Endometrial microvascular endothelial cells (primary cell): ENCODE measurements around the gene TMEM19. TPM values are rescaled to one million over a fixed set of nuclear protein-coding genes. Genes with fewer than 3 reads are reported as not detected.

Source experiments
- in situ Hi-C: cut with HindIII; loops from 2 replicates; pipeline ENCODE4 v1.10.0; 2017; ENCODE audit warnings: low sequenced_read_pairs, low pct_unique_long_range_greater_than_20kb; ENCODE audit errors: inconsistent ontology term
- total RNA-seq: library from RNA; depleted of rRNA; stranded (reverse); fragments of >200 nt; gene quantifications from one replicate; pipeline ENCODE4 v1.2.3, GENCODE V29; 2015; ENCODE audit errors: inconsistent ontology term

The TMEM19 gene
- 39.1 TPM for total RNA-seq

DNA sequence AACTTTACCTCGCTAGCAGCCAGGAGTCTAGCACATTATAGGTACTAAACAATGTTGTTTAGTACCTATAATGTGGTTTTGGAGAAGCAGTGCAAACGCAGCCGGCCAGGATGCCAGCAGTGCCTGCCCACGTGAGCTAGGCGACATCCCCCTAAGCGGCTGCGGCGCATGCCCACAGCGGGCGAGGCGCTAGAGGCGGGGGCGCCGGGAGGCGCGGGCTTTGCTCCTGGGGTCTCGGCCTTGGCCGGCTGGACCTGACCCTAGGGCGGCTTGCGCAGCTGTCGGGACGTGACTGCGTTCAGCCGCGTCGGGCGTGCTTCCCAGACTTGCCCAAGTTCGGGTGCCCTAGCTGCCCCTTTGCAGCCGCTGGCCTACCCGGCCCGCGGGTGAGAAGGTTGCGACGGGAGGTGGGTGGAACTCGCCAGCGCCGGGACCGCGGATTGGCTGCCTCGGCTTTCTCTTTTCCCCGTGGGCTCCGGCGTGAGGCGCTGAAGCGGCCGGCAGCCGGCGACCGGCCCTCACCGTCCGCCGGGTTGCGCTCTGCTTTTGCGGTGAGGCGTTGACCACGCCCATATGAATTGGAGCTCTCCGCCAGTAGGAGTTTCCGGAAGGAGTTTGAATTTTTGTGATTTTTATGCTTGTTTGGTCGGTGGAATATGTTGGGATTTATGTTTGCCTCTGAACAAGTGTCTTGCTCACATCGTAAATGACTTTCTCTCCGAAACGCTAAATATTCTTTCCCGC lies at the start of gene TMEM19:
TSS of gene TMEM19 (plus strand) at position 169 of the 744 bp plus-strand sequence. CDS start 599 bp downstream, outside the sequence.
- in situ Hi-C loops: no loop called here

DNA sequence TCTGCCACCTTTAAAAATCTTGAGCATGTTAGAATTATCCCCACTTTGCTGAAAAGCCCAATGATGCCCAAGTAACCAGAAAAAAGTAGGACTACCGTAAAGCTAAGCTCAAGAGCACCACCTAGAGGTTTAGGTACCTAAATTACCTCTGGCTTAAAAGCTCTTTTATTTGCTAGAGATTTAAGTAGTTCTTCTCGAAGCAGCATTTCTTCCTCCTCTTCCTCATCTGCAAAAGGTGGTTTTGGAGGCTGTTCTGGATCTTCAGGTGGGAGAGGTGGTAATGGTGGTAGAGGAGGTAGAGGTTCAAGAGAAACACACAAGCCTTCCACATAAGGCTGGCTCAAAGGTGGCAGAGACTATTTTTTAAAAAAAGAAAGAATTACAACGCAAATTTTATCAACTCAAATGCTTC lies 49.2 kb upstream of the TMEM19 start:
- in situ Hi-C loops: no loop called here

GRCh38 chr12:71638499-71638898 lies 47.4 kb upstream of the TMEM19 start:
- in situ Hi-C loops: no loop called here

DNA sequence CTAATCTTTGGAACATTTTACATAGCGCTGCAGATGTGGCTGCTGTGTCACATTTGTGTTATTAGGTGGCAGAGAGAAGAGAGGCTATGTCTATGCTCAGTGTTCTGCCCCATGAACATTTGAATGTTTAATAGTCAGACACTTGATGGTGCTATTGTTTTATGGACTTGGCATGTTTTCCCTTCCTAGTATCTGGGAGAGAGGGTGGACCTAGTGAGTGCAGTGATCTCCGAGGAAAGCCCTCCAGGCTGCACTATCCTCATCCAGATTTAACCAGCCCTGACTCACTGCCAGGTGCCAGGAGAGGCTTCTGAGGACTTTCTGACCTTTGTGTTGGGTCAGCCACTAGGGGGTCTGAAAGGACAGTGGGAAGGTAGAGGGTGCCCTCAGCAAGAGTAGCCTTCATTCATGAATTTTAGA lies 46.5 kb upstream of the TMEM19 start:
- in situ Hi-C loops: no loop called here

GRCh38 chr12:71640316-71640715 lies 45.6 kb upstream of the TMEM19 start:
- in situ Hi-C loops: no loop called here

DNA sequence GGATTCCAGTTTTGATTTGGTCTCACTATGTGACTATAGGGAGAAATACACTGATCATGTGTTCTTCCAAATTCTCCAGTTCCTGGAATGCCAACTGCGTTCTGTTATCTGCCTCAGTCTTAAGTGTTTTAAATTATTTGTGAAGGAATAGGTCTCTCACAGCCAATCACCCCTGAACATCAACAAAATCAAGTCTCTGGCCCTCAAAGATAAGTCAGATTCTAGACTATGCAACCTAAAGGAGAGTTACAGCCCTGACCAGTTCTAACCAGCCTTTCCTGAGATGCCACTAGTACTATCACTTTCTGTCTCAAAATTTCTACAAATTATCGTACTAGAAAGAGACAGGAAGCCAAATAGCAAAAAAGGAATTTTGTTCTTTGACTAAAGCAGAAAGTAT lies 44.5 kb upstream of the TMEM19 start:
- in situ Hi-C loops: no loop called here

DNA sequence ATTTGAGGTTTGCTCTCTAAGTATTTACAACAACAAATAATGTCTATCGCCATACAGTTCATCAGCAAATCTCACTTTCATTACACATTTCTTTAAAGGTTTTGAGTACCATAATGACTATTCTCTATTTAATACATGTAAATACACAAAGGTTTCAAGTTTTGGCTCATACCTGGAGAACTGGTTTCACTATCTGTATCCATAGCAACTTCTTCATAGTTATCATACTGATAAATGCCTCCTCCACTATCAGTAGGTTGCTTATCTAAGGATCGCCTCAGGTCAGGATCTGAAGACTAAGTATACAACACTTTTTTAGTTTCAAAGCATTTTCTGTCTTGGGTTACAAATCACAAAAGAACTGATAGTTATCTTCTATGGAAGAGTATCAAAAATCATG lies 43.6 kb upstream of the TMEM19 start:
- in situ Hi-C loops: no loop called here

- in situ Hi-C loops: no loop called here
Observed at GRCh38 chr12:71645268-71645667, 40.6 kb upstream of the TMEM19 start.

GRCh38 chr12:71646512-71646911 lies 39.4 kb upstream of the TMEM19 start:
- in situ Hi-C loops: no loop called here

DNA sequence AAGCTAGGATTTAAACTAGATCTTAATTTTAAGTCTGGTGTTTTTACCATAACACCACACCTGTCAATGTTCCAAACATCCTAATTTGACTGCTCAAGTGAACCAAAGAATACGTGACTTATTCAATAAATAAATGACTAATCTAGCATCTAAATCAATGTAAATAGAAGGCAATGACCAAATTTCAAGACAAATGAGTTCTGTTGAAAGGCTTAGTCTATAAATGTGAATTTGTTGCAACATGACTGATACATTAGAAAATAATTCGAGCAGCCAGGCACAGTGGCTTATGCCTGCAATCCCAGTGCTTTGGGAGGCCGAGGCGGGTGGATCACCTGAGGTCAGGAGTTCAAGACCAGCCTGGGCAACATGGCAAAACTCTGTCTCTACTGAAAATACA lies 37.3 kb upstream of the TMEM19 start:
- in situ Hi-C loops: no loop called here

DNA sequence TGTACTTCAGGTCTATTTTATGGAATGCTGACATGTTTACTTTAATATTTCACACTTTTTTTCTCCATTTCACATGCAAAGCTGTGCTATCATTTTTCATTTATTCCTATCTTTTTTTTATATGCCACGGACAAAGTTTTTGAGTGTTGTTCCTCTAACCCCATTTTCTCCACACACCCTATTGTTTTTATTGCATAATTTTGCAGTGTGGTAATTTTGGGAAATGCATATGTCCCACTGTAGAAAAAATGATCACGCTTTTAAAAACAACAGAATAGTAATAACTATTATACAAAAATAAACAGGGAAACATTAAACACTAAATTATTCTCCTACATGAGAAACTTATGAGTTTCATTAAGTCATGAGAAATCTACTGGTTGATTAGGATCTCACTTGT lies 36.5 kb upstream of the TMEM19 start:
- in situ Hi-C loops: no loop called here

DNA sequence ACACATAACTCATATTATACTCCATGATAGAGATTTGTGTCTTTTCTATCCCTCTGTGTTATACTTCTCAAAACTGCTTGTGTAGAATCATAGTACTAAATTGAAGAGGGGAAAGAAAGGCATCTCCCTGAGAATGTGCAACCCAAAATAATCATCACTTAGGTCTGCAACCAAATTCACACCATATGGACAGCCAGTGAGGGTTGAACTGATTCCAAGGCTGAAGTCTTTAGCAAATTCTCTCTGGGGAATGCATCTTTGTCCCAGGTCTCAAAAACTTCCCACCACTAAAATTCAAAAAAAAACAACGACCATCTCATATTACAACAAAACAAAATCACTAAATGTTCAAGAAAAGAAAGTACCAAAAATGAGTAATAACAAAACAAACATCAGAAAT lies 33.2 kb upstream of the TMEM19 start:
- in situ Hi-C loops: no loop called here

GRCh38 chr12:71653137-71653536 lies 32.7 kb upstream of the TMEM19 start:
- in situ Hi-C loops: no loop called here

- in situ Hi-C loops: no loop called here
Observed at GRCh38 chr12:71654200-71654599, 31.7 kb upstream of the TMEM19 start.

- in situ Hi-C loops: no loop called here
Observed at GRCh38 chr12:71655495-71655894, 30.4 kb upstream of the TMEM19 start.

GRCh38 chr12:71655907-71656306 lies 30.0 kb upstream of the TMEM19 start:
- in situ Hi-C loops: no loop called here

DNA sequence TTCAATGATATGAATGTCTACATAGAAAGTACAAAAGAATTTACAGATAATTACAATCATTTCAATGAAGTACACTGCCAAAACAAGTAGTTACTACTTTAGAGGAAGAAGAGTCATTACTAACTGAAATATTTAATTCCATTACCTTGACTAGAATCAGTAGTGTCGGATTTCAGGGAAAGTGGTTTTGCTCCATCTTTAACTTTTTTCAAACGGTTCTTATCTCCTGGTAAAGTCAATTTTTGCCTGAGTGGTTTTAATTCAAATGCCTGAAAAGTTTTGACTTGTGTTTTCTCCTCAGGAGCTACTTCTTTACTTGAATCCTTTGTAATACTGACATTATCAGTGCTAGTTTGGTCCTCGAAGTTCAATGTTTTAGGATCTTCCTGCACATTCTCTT lies 29.1 kb upstream of the TMEM19 start:
- in situ Hi-C loops: no loop called here

DNA sequence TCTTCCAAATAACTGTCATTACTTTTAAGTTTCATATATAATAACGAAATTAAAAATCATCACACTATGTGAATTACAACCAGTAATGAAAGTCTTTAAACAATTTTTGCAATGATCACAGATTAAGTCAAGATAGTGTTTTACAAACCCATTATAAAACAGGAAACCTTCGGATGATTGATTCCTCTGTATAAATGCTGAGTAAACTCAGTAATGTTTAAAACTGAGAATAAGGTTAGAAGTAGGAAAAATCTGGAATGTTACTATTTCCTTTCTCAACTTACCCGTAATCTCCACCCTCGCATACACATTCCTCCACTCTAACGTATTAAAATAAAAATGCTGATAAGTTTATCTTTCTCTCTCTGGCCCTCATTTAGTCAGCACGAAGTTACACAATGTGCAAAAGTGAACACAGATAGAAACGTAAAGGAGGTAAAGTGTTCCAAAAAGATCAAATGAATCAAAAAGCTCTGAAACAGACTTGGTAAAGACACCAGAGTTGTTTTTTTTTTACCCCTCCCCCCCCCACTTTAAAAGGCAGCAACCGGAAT lies 23.8 kb upstream of the TMEM19 start:
- in situ Hi-C loops: no loop called here

DNA sequence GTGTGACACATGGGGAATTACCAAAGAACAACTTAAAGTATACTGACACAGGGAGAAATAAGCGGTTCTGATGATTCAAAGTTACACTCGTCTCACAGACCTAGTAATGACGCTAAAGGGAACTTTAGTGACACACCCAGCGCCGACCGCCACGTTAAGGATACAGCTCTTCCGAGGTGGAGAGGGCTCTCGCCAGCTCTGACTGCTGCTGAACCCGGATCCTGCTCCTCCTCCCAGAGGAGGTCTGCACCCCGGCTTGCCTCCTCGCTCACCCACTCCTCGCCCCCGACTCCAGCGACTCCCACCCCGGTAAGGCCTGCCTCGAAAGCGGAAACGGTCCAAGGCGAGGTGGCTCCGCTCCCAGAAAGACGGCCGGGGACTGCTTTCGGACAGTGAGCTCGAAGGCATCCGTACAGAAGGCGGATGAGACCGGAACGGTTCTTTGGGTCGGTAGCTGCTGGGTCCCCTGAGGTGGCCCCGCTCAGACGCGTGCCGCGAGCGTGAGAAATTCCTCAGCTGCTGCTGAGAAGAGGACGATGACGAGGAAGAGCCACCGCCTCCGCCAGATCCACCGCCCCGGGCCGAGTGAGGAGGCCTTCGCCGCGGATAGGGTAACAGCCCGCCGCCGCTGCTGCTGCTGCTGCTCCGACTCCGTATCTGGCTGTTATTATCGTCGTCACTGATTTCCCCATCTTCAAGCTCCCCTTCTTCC lies 22.9 kb upstream of the TMEM19 start:
- in situ Hi-C loops: no loop called here
